MCF 10A (cell line): Measurements from ENCODE around the gene GAP43. TPM values are rescaled to one million over a fixed set of nuclear protein-coding genes. Genes with fewer than 3 reads are reported as not detected.

Source experiments
- BruUV-seq: library from RNA; stranded (reverse); fragments of 400-500 nt; replicated peaks from 2 replicates; lab custom pipeline; 2021; lab: Mats Ljungman, UMichigan
- CTCF ChIA-PET: fragments of 300-600 bp; sonication (Branson Sonifier 250); formaldehyde crosslinking; extraction: SDS; loops from one replicate; lab custom pipeline; 2021; ENCODE audit warnings: antibody characterized with exemption, inconsistent platforms; lab: Yijun Ruan, JAX
- POLR2A ChIA-PET: fragments of 300-600, 350-650 bp; sonication (Branson Sonifier 250); formaldehyde crosslinking; extraction: SDS; loops from one replicate; lab custom pipeline; 2020; ENCODE audit warnings: antibody characterized with exemption, inconsistent platforms; lab: Yijun Ruan, JAX
- DNase-seq: peaks from one replicate; pipeline ENCODE4 v3.0.0-alpha.2; 2018; ENCODE audit not compliant: unreplicated experiment
- H3K27ac Mint-ChIP-seq: one replicate; pipeline ENCODE4 v1.8.0; 2022; ENCODE audit warnings: mild to moderate bottlenecking, low read depth, mixed read lengths; ENCODE audit not compliant: unreplicated experiment
- H3K27me3 Mint-ChIP-seq: one replicate; pipeline ENCODE4 v1.8.0; 2022; ENCODE audit warnings: mixed read lengths; ENCODE audit not compliant: insufficient read depth, unreplicated experiment
- H3K36me3 Mint-ChIP-seq: one replicate; pipeline ENCODE4 v1.8.0; 2022; ENCODE audit warnings: mild to moderate bottlenecking, moderate library complexity, mixed read lengths; ENCODE audit not compliant: insufficient read depth, unreplicated experiment
- H3K4me1 Mint-ChIP-seq: one replicate; pipeline ENCODE4 v1.8.0; 2022; ENCODE audit warnings: mixed read lengths; ENCODE audit not compliant: insufficient read depth, unreplicated experiment
- H3K4me3 Mint-ChIP-seq: one replicate; pipeline ENCODE4 v1.8.0; 2022; ENCODE audit warnings: mild to moderate bottlenecking, moderate library complexity, mixed read lengths; ENCODE audit not compliant: unreplicated experiment
- H3K9me3 Mint-ChIP-seq: one replicate; pipeline ENCODE4 v1.8.0; 2022; ENCODE audit warnings: mixed read lengths; ENCODE audit not compliant: unreplicated experiment
- intact Hi-C: fragments of 100-400 bp; cut with micrococcal nuclease; formaldehyde crosslinking; loops from 2 replicates; pipeline ENCODE4 v1.14.1; 2022
- total RNA-seq: library from RNA; stranded (reverse); gene quantifications from 2 replicates; pipeline ENCODE4 v1.2.3, GENCODE V29; 2022
- TF ChIP-seq, protein P1 (sequence below): fragments of 200-600 bp; IDR thresholded peaks from one replicate; pipeline ENCODE4 v1.8.0; 2022; ENCODE audit warnings: antibody characterized with exemption, mild to moderate bottlenecking; ENCODE audit not compliant: unreplicated experiment

Gene GAP43
- total RNA-seq, 1 experiment from 2014 or later, result not detected

- H3K9me3 Mint-ChIP-seq, result no peaks in the 10 kb centered on the region
- TF ChIP-seq, protein P1, sequence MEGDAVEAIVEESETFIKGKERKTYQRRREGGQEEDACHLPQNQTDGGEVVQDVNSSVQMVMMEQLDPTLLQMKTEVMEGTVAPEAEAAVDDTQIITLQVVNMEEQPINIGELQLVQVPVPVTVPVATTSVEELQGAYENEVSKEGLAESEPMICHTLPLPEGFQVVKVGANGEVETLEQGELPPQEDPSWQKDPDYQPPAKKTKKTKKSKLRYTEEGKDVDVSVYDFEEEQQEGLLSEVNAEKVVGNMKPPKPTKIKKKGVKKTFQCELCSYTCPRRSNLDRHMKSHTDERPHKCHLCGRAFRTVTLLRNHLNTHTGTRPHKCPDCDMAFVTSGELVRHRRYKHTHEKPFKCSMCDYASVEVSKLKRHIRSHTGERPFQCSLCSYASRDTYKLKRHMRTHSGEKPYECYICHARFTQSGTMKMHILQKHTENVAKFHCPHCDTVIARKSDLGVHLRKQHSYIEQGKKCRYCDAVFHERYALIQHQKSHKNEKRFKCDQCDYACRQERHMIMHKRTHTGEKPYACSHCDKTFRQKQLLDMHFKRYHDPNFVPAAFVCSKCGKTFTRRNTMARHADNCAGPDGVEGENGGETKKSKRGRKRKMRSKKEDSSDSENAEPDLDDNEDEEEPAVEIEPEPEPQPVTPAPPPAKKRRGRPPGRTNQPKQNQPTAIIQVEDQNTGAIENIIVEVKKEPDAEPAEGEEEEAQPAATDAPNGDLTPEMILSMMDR, result no peak
- no peaks in the 10 kb centered on the region for H3K27me3 Mint-ChIP-seq
- no peaks in the 10 kb centered on the region for H3K4me1 Mint-ChIP-seq
- ChIA-PET POLR2A (no interaction called here), CTCF (interaction anchor here (2.1 kb wide), 1 partner anchor 74 kb away, joined by 5 read pairs; no protein-coding TSS in a partner anchor)
- no peak for DNase-seq
- BruUV-seq, result no TSS peak
- H3K4me3 Mint-ChIP-seq, result no peak overlapping the region
- H3K36me3 Mint-ChIP-seq, result no peaks in the 10 kb centered on the region
- intact Hi-C loops, result no loop called here
- no peak overlapping the region for H3K27ac Mint-ChIP-seq
These were observed 86.6 kb downstream of the GAP43 start for GRCh38 chr3:115709931-115710330.

DNA sequence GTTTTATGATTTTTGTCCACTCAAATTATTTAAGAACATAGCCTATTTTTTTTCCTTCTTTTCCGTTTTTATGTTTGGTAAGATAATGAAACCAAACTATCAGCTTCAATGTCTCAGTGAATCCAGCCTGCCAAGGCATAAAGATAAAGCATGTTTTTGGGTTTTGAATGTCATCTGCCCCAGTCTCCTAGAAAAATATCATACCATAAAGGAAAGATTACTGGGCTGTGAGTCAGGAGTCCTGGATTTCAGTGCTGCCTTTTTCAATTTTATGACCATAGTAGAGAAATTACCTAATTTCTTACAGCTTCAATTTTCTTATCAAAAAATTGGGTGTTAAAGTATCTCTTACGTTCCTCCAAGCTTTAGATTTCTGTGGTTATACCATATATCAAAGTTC, 87.5 kb downstream of the GAP43 start:
- DNase-seq, result no peak
- ChIA-PET POLR2A (no interaction called here), CTCF (interaction anchor here (0.6 to 2.1 kb wide), 2 partner anchors 45 to 74 kb away, joined by 3 to 5 read pairs; no protein-coding TSS in a partner anchor)
- Mint-ChIP-seq H3K27ac (no peak overlapping the region), H3K4me3 (no peak overlapping the region), H3K4me1 (no peaks in the 10 kb centered on the region), H3K9me3 (no peaks in the 10 kb centered on the region), H3K27me3 (no peaks in the 10 kb centered on the region), H3K36me3 (no peaks in the 10 kb centered on the region)
- intact Hi-C loops, result no loop called here
- no TSS peak for BruUV-seq
- TF ChIP-seq, protein P1, result no peak

DNA sequence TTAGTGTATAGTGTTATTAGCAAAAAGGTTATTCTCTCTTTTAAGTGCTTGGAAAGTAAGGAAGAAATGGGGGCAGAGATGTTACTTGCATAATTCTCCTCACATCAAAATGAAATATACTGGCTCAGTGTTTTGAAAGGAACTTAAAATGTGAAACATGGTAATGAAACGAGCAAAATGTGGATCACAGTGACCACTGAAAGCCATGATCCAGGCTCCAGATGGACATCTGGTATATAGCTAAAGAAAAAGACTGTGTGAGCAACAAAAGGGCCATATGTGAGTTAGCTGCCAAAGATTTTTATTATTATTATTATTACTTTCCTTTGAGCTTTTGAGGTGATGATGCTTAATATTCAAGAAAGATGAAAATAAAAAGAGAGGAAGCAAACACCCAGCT, 89.6 kb downstream of the GAP43 start:
- no peaks in the 10 kb centered on the region for H3K4me1 Mint-ChIP-seq
- no peak overlapping the region for H3K4me3 Mint-ChIP-seq
- no peak for DNase-seq
- ChIA-PET POLR2A (no interaction called here), CTCF (interaction anchor here (0.6 to 0.7 kb wide), 2 partner anchors 10 to 1558 kb away, joined by 3 read pairs; no protein-coding TSS in a partner anchor)
- intact Hi-C loops, result no loop called here
- no peaks in the 10 kb centered on the region for H3K9me3 Mint-ChIP-seq
- H3K36me3 Mint-ChIP-seq, result peaks cover 3% of the 10 kb centered on the region
- no peaks in the 10 kb centered on the region for H3K27me3 Mint-ChIP-seq
- no TSS peak for BruUV-seq
- TF ChIP-seq, protein P1, result no peak
- H3K27ac Mint-ChIP-seq, result no peak overlapping the region

DNA sequence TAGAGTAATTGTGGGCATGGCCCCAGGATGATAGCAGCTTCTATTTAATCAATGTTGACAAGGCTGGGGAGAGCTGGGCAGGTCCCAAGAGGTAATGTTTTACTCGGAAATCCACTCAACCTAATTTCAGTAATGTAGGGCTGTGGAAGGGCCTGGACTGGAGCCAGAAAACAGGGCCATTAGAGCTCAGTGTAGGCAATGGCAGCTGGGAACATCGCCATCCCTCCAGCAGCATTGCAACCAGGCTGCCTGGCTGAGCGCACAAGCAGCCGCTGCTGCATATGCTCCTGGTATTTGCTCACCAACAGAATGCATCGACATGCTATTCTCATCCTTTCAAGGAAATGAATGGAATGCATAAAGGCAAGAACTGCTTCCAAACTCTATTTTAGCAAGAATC, 90.0 kb downstream of the GAP43 start:
- H3K9me3 Mint-ChIP-seq, result no peaks in the 10 kb centered on the region
- CTCF ChIA-PET, result interaction anchor here (0.6 kb wide), 1 partner anchor 10 kb away, joined by 3 read pairs; no protein-coding TSS in a partner anchor

More for the DNA sequence above, 90.0 kb downstream of the GAP43 start:
- no TSS peak for BruUV-seq
- POLR2A ChIA-PET, result no interaction called here
- no peak for DNase-seq
- no peak overlapping the region for H3K4me3 Mint-ChIP-seq
- no peaks in the 10 kb centered on the region for H3K4me1 Mint-ChIP-seq
- no peak overlapping the region for H3K27ac Mint-ChIP-seq
- peaks cover 7% of the 10 kb centered on the region for H3K36me3 Mint-ChIP-seq
- TF ChIP-seq, protein P1, result no peak
- intact Hi-C loops, result no loop called here
- no peaks in the 10 kb centered on the region for H3K27me3 Mint-ChIP-seq
